HPDE6-E6E7 (cell line): ENCODE measurements around the gene SPINK9.
A peak's percentile ranks its signal among the peaks of the same experiment; 100 is the strongest.

ENCODE experiments used
- DNase-seq: peaks from one replicate; pipeline ENCODE4 v3.0.0; 2011; ENCODE audit warnings: missing footprints; ENCODE audit errors: extremely low spot score

Gene SPINK9

DNA sequence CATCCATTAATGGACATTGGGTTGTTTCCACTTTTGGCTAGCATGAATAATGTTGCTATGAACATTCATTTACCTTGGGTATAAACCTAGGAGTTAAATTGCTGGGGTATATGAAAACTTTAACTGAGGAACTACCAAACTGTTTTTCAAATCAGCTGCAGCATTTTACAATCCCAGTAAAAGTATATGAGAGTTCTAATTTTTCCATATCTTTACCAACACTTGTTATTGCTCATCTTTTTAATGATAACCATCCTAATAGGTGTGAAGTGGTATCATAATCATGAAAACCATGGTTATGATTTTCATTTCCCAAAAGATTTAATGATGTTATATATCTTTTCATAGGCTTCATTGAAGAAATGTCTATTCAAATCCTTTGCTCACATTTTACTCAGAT, 32.9 kb downstream of the SPINK9 start:
- DNase-seq: no peak

DNA sequence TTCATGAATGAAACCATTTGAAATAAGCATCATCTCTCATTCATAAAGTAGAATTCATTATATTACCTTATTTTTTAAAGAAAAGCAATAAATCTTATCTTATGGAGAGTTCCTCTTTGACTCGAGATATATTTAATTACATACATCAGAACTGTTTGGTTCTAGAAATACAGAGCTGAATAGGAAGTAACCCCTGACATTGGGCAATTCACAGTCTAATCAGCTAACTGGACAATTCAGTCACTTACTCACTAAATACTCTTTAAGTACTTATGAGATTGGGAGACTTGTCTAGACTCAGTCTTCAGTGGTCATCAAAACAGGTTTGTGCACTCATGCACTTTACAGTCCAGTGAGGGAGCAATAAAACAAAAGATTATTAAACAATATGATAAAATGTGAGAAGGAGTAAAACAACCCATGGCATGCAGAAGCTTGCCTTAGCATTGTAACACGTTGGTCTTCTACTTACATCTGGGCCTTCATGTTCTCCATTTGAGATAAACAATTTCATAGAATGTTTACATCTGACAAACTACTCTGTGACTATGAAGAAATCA, 36.9 kb downstream of the SPINK9 start:
- peak; percentile 12 for DNase-seq

DNA sequence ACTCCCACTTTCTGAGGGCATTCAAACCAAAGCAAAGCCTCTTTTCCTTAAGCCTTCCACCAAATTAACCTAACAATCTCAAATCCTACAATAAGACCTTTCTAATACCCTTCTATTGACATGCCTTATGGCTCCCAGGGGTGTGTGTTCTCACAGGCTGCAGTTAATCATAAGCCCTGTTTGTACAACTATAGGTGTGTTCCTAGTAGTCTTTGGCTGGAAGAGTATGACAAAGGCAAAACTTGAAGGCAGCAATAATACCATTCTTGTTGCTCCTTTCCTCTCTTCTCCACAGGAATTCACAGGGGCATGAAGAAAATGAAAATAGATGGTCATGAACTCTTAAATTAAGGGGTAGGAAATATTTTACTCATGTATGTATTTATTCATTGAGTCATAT, 37.5 kb downstream of the SPINK9 start:
- no peak for DNase-seq

DNA sequence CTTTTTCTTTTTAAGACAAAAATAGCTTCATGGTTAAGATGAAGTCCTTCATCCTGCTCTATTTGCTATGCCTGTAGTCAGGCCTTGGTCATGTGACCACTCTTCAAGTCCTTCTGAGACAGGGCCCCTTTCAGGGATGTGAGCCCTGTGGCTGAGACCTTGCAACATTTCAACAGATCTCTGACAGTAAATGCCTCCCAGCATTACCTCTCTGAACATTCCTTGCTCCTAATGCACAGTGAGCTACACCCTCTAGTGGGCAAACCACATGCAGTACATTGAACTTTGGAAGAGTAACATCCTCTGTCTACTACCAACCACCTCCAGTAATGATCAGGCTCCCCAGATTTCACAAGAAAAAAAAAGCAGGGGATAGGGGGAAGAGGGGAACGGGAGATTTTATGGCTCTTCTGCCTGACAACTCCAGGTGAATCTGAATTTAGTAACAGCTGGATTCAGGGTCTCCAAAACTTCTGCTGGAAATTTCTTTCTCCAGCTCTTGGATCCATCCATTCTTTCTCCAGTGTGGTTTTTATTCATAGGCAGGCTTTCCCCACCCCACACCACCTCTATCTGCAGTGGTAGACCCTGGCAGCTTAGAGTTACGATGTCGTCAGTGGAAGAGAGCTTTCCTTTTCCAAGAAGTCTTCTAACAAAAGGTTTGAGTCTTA, 39.5 kb downstream of the SPINK9 start:
- peak; percentile 57 for DNase-seq

DNA sequence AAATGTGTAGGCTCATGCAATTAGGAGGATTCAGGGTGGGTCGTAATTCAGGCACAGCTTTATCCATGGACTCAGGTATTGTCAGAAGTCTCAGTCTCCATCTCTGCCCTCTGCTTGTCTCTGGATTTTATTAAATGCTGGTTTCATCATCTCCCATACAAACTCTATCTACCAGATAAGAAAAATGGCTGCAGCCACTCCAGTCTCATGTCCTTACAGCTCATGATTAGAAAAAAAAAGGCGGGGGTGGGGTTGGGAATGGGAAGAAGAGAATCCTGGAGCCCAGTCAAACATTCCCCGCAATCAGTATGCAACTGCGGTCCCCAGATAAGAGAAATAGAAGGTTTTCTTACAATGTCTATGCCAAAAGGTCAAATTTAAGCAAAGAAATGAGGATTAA, 40.8 kb downstream of the SPINK9 start:
- no peak for DNase-seq

DNA sequence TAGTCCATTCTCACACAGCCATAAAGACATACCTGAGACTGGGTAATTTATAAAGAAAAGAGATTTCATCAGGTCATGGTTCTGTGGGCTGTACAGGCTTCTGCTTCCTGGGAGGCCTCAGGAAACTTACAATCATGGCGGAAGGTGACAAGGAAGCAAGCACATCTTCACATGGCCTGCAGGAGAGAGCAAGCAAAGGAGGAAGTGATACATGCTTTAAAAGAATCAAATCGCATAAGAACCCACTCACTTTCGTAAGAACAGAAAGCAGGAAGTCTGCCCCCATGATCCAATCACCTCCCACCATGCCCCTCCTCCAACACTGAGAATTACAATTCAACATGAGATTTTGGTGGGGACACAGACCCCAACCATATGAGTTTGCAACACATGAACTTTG, 43.3 kb downstream of the SPINK9 start:
- no peak for DNase-seq

DNA sequence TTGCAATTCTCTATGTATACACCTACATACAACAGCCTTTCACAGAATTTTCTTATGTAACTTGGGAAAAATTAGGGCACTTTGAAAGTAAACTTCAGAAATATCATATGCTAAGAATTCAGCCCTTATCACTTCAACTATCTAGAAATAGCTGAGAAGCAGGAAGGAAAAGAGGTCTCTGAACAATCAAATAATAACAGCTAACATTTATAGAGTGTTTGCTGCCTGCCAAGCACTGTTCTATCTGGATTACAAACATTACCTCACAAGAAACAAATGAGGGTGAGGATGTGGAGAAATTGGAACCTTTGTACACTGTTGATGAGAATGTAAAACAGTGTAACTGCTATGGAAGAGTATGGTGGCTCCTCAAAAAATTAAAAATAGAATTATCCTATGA, 44.0 kb downstream of the SPINK9 start:
- DNase-seq: no peak

DNA sequence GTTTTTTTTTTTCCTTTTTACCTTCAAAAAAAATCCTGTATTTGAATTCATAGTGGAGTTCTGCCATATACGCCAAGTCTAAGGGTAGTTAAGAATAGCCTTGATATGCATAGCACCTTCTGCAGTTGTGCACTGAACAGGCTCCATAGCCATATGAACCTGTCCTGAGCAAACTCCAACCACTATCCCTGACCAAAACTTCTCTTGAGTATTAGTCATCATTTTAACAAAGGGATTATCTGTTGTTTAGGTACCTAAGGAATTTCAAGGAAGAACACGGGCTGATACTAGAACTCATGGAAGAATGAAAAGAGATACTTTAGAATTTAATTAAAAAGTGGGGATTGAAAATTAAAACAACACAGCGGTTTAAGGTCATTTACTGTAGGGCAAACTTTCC, 46.5 kb downstream of the SPINK9 start:
- DNase-seq: no peak

DNA sequence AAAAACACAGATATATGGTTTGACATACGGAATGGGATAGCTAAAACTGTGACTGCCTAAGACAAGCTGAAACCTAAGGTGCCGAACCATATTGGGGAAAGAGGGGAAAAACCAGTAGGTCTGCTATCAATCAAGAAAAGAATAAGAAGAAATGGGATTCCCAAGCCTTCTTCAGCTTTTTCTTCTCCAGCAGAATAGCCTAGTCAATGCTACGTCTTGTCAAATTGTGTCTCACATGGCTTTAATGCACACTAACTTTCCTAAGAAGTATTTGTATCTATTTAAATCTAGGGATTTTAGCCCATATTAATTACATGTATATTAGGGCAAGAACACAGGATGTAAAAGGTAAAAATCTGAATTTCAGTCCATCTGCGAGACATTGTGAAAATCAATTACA, 47.6 kb downstream of the SPINK9 start:
- no peak for DNase-seq

DNA sequence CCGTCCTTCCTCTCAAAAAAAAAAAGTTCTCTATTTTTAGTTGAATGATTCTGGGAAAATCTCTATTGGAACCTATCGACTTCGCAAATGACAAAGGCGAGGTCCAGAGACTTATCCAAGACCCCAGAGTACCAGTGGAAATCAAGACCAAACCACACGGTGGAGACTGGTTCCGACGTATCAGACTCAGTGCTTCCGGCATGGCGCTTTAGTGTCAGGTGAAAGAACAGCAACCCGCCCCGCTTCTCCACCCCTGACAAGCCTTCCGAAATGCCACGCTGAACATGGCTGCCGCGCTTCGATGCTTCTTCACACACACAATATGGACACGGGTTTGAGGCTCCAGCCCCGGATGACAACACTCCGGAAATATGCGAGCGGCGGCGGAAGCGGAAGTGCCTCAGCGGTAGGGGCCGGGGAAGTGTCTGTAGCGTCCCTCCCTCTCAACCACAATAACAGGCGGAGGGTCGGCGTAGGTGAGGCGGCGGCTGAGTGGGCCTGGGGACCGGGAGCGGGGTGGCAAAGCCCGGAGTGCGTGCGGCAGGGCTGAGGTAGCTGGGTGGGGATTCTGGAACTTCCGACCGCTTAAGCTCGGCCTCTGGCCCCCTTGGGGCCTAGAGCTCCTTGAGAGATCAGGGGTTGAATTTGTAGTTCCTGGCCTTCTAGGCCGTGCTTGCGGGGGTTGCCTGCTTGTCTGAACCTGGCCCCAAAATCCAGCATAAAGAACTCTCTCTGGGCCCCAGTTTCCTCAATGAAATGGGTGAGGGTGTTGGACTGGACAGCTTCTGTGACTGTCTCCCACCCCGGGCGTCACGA, 48.4 kb downstream of the SPINK9 start, which contains the start of gene FBXO38:
TSS of gene FBXO38 (plus strand) at position 395 of the 816 bp plus-strand sequence. CDS start 10,819 bp downstream, outside the sequence.
- peak; percentile 98 for DNase-seq

DNA sequence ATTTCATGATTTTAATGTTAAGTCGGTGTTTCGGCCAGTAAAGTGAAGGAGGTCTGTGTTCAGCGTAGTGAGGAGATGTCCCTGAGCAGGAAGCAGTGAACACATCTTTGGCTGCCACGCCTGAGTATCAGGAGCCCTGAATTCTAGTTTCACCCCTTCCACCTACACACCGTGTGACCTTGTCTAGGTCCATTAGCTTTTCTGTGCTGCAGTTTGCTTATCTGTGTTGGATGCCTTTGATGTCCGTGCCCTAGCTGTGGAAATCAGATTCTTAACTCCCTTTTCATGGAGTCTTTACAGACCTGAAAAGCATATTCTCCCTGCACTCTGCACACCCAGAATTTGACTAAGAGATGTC, 49.0 kb downstream of the SPINK9 start:
- DNase-seq: no peak

DNA sequence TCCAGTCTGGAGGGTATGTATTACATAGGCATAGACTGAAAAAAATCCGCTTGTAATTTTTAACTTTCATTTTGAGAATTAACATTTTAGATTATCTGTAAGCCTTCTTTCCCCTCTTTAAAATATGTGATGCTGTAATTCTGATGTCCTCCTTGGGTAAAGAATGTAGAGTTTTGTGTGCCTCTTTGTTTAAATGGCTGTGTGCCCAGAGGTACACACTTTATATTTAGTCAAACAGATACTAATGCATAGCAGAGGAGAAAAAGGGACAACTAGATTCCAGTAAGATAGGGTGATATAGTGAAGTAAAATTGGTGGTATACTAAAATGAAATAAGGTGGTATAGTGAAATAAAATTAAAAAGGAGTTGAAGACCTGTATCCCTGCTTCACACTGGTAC, 49.7 kb downstream of the SPINK9 start:
- DNase-seq: no peak

DNA sequence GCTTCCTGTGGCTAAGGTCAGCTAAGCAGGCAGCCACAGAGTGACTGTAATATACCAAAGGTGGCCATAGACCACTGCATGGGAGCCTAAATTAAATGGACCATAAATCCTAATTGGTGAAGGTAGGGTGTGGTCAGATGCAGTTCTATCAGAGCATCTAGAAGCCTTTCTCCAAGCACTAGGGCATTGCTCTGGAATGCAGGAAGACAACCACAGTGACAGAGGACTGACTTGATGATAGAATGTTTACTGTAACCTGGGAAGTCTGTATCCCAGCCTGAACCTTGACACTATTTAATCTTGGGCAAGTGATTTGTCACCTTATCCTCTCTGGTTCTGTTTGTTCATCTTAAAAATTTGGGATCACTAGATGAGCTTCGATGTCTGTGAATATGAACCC, 50.7 kb downstream of the SPINK9 start:
- DNase-seq: no peak

DNA sequence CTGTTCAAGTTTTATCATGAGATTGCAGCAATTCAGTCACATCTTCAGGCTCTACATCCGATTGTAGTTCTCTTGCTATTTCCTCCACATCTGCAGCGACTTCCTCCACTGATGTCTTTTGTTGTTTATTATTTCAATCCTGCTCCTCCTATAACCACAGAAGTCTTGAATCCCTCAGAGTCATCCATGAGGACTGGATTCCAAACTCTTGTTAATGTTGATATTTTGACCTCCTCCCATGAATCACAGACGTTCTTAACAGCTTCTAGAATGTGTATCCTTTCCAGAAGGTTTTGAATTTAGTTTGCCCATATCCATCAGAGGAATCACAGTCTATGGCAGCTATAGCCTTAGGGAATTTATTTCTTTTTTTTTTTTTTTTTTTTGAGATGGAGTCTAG, 52.0 kb downstream of the SPINK9 start:
- DNase-seq: no peak

DNA sequence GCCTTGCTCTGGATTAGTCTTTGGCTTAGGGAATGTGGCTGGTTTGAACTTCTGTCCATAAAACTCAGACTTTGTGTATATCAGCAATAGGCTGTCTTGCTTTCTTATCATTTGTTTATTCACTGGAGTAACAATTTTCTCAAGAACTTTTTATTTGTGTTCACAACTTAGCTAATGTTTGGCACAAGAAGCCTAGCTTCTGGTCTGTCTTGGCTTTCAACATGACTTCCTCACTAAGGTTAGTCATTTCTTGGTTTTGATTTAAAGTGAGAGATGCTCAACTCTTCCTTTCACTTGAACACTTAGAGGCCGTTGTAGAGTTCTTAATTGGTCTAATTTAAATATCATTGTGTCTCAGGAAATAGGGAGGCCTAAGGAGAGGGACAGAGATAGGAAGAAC, 53.3 kb downstream of the SPINK9 start:
- no peak for DNase-seq
